IMR-90 (cell line): ENCODE results near the gene EBI3. TPM values are rescaled to one million over a fixed set of nuclear protein-coding genes. Genes with fewer than 3 reads are reported as not detected.
A peak's percentile ranks its signal among the peaks of the same experiment; 100 is the strongest.

ENCODE experiments used
- ATAC-seq: fragments of 200-7000 bp; cut with Tn5 transposase; 2 replicates; pipeline ENCODE4 v1.9.1; 2020; ENCODE audit warnings: low read depth, mild to moderate bottlenecking, moderate library complexity
- BruUV-seq: library from RNA; stranded (reverse); fragments of 400-500 nt; replicated peaks from 2 replicates; lab custom pipeline; 2021; lab: Mats Ljungman, UMichigan
- CTCF ChIA-PET: fragments of 300-600 bp; formaldehyde crosslinking; extraction: SDS; loops from one replicate; lab custom pipeline; 2021; ENCODE audit warnings: antibody characterized with exemption; lab: Yijun Ruan, JAX
- POLR2A ChIA-PET: fragments of 300-600 bp; sonication (Branson Sonifier 250); formaldehyde crosslinking; loops from one replicate; lab custom pipeline; 2022; ENCODE audit warnings: antibody characterized with exemption; ENCODE audit not compliant: unreplicated experiment; lab: Charles Lee
- DNase-seq: peaks from one replicate; pipeline ENCODE4 v3.0.0; 2013
- H2AFZ ChIP-seq: replicated peaks from 2 replicates; pipeline ENCODE3; 2013; ENCODE audit warnings: low read length, mild to moderate bottlenecking; ENCODE audit not compliant: poor library complexity
- H2AK5ac ChIP-seq: 2 replicates; pipeline ENCODE4 v1.6.1; 2013; ENCODE audit warnings: low read depth, low read length, inconsistent platforms
- H2AK9ac ChIP-seq: replicated peaks from 2 replicates; pipeline ENCODE3; 2013; ENCODE audit warnings: mild to moderate bottlenecking, low read depth, low read length, moderate library complexity; ENCODE audit not compliant: poor library complexity
- H2BK120ac ChIP-seq: 2 replicates; pipeline ENCODE4 v1.6.1; 2013; ENCODE audit warnings: low read depth, low read length, inconsistent platforms
- H2BK15ac ChIP-seq: 3 replicates; pipeline ENCODE4 v1.6.1; 2013; ENCODE audit warnings: low read depth, low read length, inconsistent platforms
- H2BK20ac ChIP-seq: 2 replicates; pipeline ENCODE4 v1.6.1; 2013; ENCODE audit warnings: low read depth, mild to moderate bottlenecking, inconsistent platforms, low read length, moderate library complexity
- H2BK5ac ChIP-seq: 2 replicates; pipeline ENCODE4 v1.6.1; 2013; ENCODE audit warnings: mild to moderate bottlenecking, low read depth, low read length, inconsistent platforms; ENCODE audit not compliant: poor library complexity, severe bottlenecking
- H3K14ac ChIP-seq: replicated peaks from 2 replicates; pipeline ENCODE4 v1.6.1; 2013; ENCODE audit warnings: low read depth, low read length, inconsistent platforms
- H3K18ac ChIP-seq: 2 replicates; pipeline ENCODE4 v1.6.1; 2013; ENCODE audit warnings: low read depth, low read length, control low read depth
- H3K23ac ChIP-seq: 2 replicates; pipeline ENCODE4 v1.6.1; 2013; ENCODE audit warnings: low read depth, low read length, inconsistent platforms
- H3K27ac ChIP-seq: 2 replicates; pipeline ENCODE4 v1.5.1; 2013; ENCODE audit warnings: mild to moderate bottlenecking, control low read depth, low read length; ENCODE audit not compliant: insufficient read depth
- H3K27me3 ChIP-seq: 2 replicates; pipeline ENCODE4 v1.6.1; 2013; ENCODE audit warnings: low read length; ENCODE audit not compliant: control insufficient read depth, insufficient read depth
- H3K36me3 ChIP-seq: 2 replicates; pipeline ENCODE4 v1.6.1; 2013; ENCODE audit warnings: low read length, mixed read lengths; ENCODE audit not compliant: control insufficient read depth, insufficient read depth
- H3K4ac ChIP-seq: 2 replicates; pipeline ENCODE4 v1.6.1; 2013; ENCODE audit warnings: low read depth, low read length, inconsistent platforms
- H3K4me1 ChIP-seq: 2 replicates; pipeline ENCODE4 v1.6.1; 2013; ENCODE audit warnings: low read length, mixed read lengths; ENCODE audit not compliant: control insufficient read depth, insufficient read depth
- H3K4me2 ChIP-seq: 2 replicates; pipeline ENCODE4 v1.6.1; 2013; ENCODE audit warnings: low read depth, mild to moderate bottlenecking, control low read depth, low read length, moderate library complexity
- H3K4me3 ChIP-seq: 2 replicates; pipeline ENCODE4 v1.5.1; 2013; ENCODE audit warnings: low read depth, mild to moderate bottlenecking, control low read depth, low read length, moderate library complexity; ENCODE audit not compliant: insufficient read depth
- H3K56ac ChIP-seq: 2 replicates; pipeline ENCODE4 v1.6.1; 2013; ENCODE audit warnings: low read length, inconsistent platforms; ENCODE audit not compliant: insufficient read depth; ENCODE audit errors: extremely low read depth
- H3K79me1 ChIP-seq, 2 experiments: 2 replicates each; pipeline ENCODE4 v1.6.1; 2013; ENCODE audit warnings: low read length in 2 of 2, inconsistent platforms in 1 of 2, low read depth in 1 of 2
- H3K9ac ChIP-seq: 2 replicates; pipeline ENCODE4 v1.6.1; 2013; ENCODE audit warnings: low read depth, low read length, control low read depth
- H3K9me1 ChIP-seq: 2 replicates; pipeline ENCODE4 v1.6.1; 2013; ENCODE audit warnings: low read length, inconsistent platforms; ENCODE audit not compliant: insufficient read depth
- H3K9me3 ChIP-seq: 2 replicates; pipeline ENCODE4 v1.6.1; 2013; ENCODE audit warnings: low read length; ENCODE audit not compliant: control insufficient read depth, insufficient read depth
- H4K20me1 ChIP-seq: 2 replicates; pipeline ENCODE4 v1.6.1; 2013; ENCODE audit warnings: low read length, inconsistent platforms; ENCODE audit not compliant: insufficient read depth
- H4K5ac ChIP-seq: 2 replicates; pipeline ENCODE4 v1.6.1; 2013; ENCODE audit warnings: mild to moderate bottlenecking, low read depth, low read length, control low read depth
- H4K8ac ChIP-seq, 2 experiments: 2 replicates each; pipeline ENCODE4 v1.6.1; 2013; ENCODE audit warnings: low read depth in 2 of 2, low read length in 2 of 2, control low read depth in 1 of 2, inconsistent platforms in 1 of 2
- H4K91ac ChIP-seq: 2 replicates; pipeline ENCODE4 v1.6.1; 2013; ENCODE audit warnings: low read depth, low read length, inconsistent platforms; ENCODE audit not compliant: insufficient read depth
- BHLHE40 ChIP-seq: fragments of 150-350 bp; IDR thresholded peaks from 2 replicates; pipeline ENCODE4 v1.6.1; 2016; ENCODE audit warnings: mild to moderate bottlenecking, low read depth, low read length
- CEBPB ChIP-seq: IDR thresholded peaks from 2 replicates; pipeline ENCODE4 v1.6.1; 2012; ENCODE audit warnings: low read depth, low read length, improper control_type of control experiment
- CHD1 ChIP-seq: IDR thresholded peaks from 2 replicates; pipeline ENCODE4 v1.6.1; 2012; ENCODE audit warnings: low read depth, low read length, improper control_type of control experiment
- FOS ChIP-seq: fragments of 150-350 bp; IDR thresholded peaks from 2 replicates; pipeline ENCODE4 v1.6.1; 2016; ENCODE audit warnings: low read depth, low read length
- MAFK ChIP-seq: IDR thresholded peaks from 2 replicates; pipeline ENCODE4 v1.6.1; 2012; ENCODE audit warnings: low read depth, low read length, improper control_type of control experiment
- MAZ ChIP-seq: IDR thresholded peaks from 2 replicates; pipeline ENCODE4 v1.6.1; 2012; ENCODE audit warnings: low read depth, mild to moderate bottlenecking, low read length, improper control_type of control experiment, moderate library complexity, borderline replicate concordance
- MXI1 ChIP-seq: IDR thresholded peaks from 2 replicates; pipeline ENCODE4 v1.6.1; 2012; ENCODE audit warnings: low read depth, mild to moderate bottlenecking, low read length, moderate library complexity, borderline replicate concordance
- NFE2L2 ChIP-seq: fragments of 150-350 bp; IDR thresholded peaks from 2 replicates; pipeline ENCODE4 v1.6.1; 2016; ENCODE audit warnings: low read depth, mild to moderate bottlenecking, low read length
- POLR2A ChIP-seq: IDR thresholded peaks from 2 replicates; pipeline ENCODE4 v1.6.1; 2012; ENCODE audit warnings: mild to moderate bottlenecking, low read depth, low read length
- RAD21 ChIP-seq: IDR thresholded peaks from 2 replicates; pipeline ENCODE4 v1.6.1; 2012; ENCODE audit warnings: low read length, improper control_type of control experiment
- RCOR1 ChIP-seq: IDR thresholded peaks from 2 replicates; pipeline ENCODE4 v1.6.1; 2012; ENCODE audit warnings: mild to moderate bottlenecking, low read length, improper control_type of control experiment; ENCODE audit not compliant: insufficient replicate concordance
- RFX5 ChIP-seq: IDR thresholded peaks from 2 replicates; pipeline ENCODE4 v1.8.0; 2012; ENCODE audit warnings: low read depth, mild to moderate bottlenecking, low read length, moderate library complexity
- SMC3 ChIP-seq: fragments of 150-350 bp; IDR thresholded peaks from 2 replicates; pipeline ENCODE4 v1.6.1; 2016; ENCODE audit warnings: low read depth, mild to moderate bottlenecking, antibody characterized with exemption, low read length, moderate library complexity
- WGBS, 2 experiments: methylation state at CpG; one replicate each; pipeline versions ENCODE4 v1.1.5 to v1.1.7; 2013; ENCODE audit warnings: missing lambda C conversion rate in 2 of 2; ENCODE audit not compliant: insufficient read length in 1 of 2; ENCODE audit errors: extremely low coverage in 2 of 2; 5-methylcytosine and 5-hydroxymethylcytosine counted together
- dilution Hi-C: fragments of 300-500 bp; cut with HindIII; formaldehyde crosslinking; loops from one replicate; pipeline ENCODE4 v1.14.3; 2018; ENCODE audit warnings: low sequenced_read_pairs; ENCODE audit not compliant: unreplicated experiment
- in situ Hi-C: fragments of 300-500 bp; cut with MboI; formaldehyde crosslinking; loops from 3 replicates; pipeline ENCODE4 v1.14.3; 2019; ENCODE audit warnings: low sequenced_read_pairs, inconsistent platforms, mixed read lengths
- intact Hi-C: fragments of 100-400 bp; cut with micrococcal nuclease; formaldehyde crosslinking; loops from 2 replicates; pipeline ENCODE4 v1.10.0; 2022
- polyA plus RNA-seq, 3 experiments: library from polyadenylated mRNA; depleted of rRNA; stranded (reverse); fragments of >200 nt; gene quantifications; 2 replicates each; pipeline ENCODE4 v1.2.3, GENCODE V29; 2012; ENCODE audit warnings: low replicate concordance in 1 of 3
- total RNA-seq: library from RNA; depleted of rRNA; stranded (reverse); fragments of >200 nt; gene quantifications from 2 replicates; pipeline ENCODE4 v1.2.3, GENCODE V29; 2012
- TF ChIP-seq, protein P1 (sequence below): conservative IDR thresholded peaks from 2 replicates; pipeline ENCODE4 v1.5.1; 2012; ENCODE audit warnings: mild to moderate bottlenecking, low read depth, low read length, improper control_type of control experiment
- TF ChIP-seq, protein P2 (sequence below): fragments of 150-350 bp; IDR thresholded peaks from 2 replicates; pipeline ENCODE4 v1.6.1; 2017; ENCODE audit warnings: mild to moderate bottlenecking, antibody characterized with exemption, low read length, low read depth
- TF ChIP-seq, protein P3 (sequence below): fragments of 150-350 bp; IDR thresholded peaks from 2 replicates; pipeline ENCODE4 v1.6.1; 2016; ENCODE audit warnings: low read depth, mild to moderate bottlenecking, low read length, moderate library complexity, borderline replicate concordance

EBI3 gene
- total and polyA plus RNA-seq, 2 of the 4 experiments (the other 2 are of a cell fraction): 0.36 to 2.7 TPM

DNA sequence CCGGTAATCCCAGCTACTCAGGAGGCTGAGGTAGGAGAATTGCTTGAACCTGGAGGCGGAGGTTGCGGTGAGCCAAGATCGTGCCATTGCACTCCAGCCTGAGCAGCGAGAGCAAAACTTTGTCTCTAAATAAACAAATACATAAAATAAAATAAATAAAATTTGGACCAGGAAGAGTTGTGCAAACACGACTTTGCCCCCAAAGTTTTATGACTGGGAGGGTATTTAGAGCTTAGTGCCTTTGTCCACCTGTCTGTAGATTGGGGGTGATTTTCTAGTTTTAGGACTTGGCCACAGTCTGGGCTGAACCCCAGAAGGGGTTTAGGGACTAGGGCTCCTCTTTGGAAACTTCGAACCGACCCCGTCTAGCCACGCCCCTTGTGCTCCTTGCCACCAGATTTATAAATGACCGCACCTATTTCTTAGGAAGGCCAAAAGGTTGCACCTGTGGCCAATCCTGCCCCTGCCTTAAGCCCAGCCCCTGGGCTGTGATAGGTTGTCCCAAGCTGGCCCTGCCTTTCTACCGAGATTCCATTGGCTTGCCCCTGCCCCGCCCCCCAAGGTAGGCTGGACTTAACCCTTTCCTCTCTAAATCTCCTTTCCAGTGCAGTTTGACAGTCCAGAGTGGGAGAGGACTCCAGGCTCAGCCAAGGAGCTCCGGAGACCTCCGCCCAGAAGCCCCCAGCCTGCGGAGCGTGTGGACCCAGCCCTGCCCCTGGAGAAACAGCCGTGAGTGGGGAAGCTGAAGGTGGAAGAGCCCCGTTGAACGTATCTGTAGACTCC lies 55.0 kb downstream of the EBI3 start:
- no peak overlapping the region for H3K4ac ChIP-seq
- no peak overlapping the region for H4K5ac ChIP-seq
- DNase-seq (no peak), ATAC-seq (peak; percentile 63)
- 20% methylated on average over 1 of the region's 20 CpGs; no CpG with 5 or more reads in 1 of the 2 experiments for WGBS, 2 experiments
- H3K9me3 ChIP-seq: peaks cover 2% of the 10 kb centered on the region; the same call in 1 of the 2 replicates
- no peak overlapping the region for H2BK15ac ChIP-seq
- H2BK20ac ChIP-seq: no peak overlapping the region
- H4K91ac ChIP-seq: no peak overlapping the region
- no peaks in the 10 kb centered on the region for H4K20me1 ChIP-seq
- ChIA-PET POLR2A (no interaction called here), CTCF (no interaction called here)
- H3K4me1 ChIP-seq: no peaks in the 10 kb centered on the region
- no peaks in the 10 kb centered on the region for H3K9me1 ChIP-seq
- intact Hi-C loops (no loop called here), in situ Hi-C loops (no loop called here), dilution Hi-C loops (no loop called here)
- H2AK9ac ChIP-seq: no peak overlapping the region
- H3K27ac ChIP-seq: no peak overlapping the region
- H2AK5ac ChIP-seq: no peak overlapping the region
- TF ChIP-seq CEBPB (no peak), FOS (no peak), POLR2A (no peak), NFE2L2 (no peak), MXI1 (no peak), BHLHE40 (no peak), SMC3 (no peak), RCOR1 (no peak), MAFK (no peak), MAZ (no peak), CHD1 (no peak), RAD21 (no peak), RFX5 (no peak)
- TF ChIP-seq, protein P1, sequence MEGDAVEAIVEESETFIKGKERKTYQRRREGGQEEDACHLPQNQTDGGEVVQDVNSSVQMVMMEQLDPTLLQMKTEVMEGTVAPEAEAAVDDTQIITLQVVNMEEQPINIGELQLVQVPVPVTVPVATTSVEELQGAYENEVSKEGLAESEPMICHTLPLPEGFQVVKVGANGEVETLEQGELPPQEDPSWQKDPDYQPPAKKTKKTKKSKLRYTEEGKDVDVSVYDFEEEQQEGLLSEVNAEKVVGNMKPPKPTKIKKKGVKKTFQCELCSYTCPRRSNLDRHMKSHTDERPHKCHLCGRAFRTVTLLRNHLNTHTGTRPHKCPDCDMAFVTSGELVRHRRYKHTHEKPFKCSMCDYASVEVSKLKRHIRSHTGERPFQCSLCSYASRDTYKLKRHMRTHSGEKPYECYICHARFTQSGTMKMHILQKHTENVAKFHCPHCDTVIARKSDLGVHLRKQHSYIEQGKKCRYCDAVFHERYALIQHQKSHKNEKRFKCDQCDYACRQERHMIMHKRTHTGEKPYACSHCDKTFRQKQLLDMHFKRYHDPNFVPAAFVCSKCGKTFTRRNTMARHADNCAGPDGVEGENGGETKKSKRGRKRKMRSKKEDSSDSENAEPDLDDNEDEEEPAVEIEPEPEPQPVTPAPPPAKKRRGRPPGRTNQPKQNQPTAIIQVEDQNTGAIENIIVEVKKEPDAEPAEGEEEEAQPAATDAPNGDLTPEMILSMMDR: no peak
- TF ChIP-seq, protein P2, sequence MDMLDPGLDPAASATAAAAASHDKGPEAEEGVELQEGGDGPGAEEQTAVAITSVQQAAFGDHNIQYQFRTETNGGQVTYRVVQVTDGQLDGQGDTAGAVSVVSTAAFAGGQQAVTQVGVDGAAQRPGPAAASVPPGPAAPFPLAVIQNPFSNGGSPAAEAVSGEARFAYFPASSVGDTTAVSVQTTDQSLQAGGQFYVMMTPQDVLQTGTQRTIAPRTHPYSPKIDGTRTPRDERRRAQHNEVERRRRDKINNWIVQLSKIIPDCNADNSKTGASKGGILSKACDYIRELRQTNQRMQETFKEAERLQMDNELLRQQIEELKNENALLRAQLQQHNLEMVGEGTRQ: no peak
- TF ChIP-seq, protein P3, sequence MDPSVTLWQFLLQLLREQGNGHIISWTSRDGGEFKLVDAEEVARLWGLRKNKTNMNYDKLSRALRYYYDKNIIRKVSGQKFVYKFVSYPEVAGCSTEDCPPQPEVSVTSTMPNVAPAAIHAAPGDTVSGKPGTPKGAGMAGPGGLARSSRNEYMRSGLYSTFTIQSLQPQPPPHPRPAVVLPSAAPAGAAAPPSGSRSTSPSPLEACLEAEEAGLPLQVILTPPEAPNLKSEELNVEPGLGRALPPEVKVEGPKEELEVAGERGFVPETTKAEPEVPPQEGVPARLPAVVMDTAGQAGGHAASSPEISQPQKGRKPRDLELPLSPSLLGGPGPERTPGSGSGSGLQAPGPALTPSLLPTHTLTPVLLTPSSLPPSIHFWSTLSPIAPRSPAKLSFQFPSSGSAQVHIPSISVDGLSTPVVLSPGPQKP: no peak
- H3K79me1 ChIP-seq: no peaks in the 10 kb centered on the region
- H3K56ac ChIP-seq: no peak overlapping the region
- H3K36me3 ChIP-seq: no peaks in the 10 kb centered on the region
- no peak overlapping the region for H3K18ac ChIP-seq
- no peak overlapping the region for H2BK5ac ChIP-seq
- H3K4me2 ChIP-seq: no peak overlapping the region
- H3K4me3 ChIP-seq: no peak overlapping the region
- peak overlapping the region; percentile 10 for H2AFZ ChIP-seq
- H3K9ac ChIP-seq: no peak overlapping the region
- no peak overlapping the region for H2BK120ac ChIP-seq
- H4K8ac ChIP-seq: no peak overlapping the region
- peaks cover 45% of the 10 kb centered on the region for H3K27me3 ChIP-seq
- no TSS peak for BruUV-seq
- H3K23ac ChIP-seq: no peak overlapping the region
- no peak overlapping the region for H3K14ac ChIP-seq
